SK-N-SH (cell line): ENCODE data around the gene AFAP1.

ENCODE experiments used
- CTCF ChIP-seq: fragments of 200-600 bp; sonication (generic); IDR thresholded peaks from 2 replicates; pipeline ENCODE4 v1.6.1; 2017; ENCODE audit warnings: antibody characterized with exemption, mild to moderate bottlenecking, moderate library complexity
- ELF1 ChIP-seq: IDR thresholded peaks from 2 replicates; pipeline ENCODE4 v1.4.0; 2012
- EZH2phosphoT487 ChIP-seq: fragments of 200-600 bp; sonication (generic); IDR thresholded peaks from 2 replicates; pipeline ENCODE4 v1.6.1; 2017; ENCODE audit warnings: low read depth, mixed run types, mild to moderate bottlenecking, antibody characterized with exemption, moderate library complexity, borderline replicate concordance
- FOXJ3 ChIP-seq: sonication (generic); formaldehyde crosslinking; IDR thresholded peaks from 2 replicates; pipeline ENCODE4 v1.5.1; 2020; ENCODE audit warnings: mild to moderate bottlenecking, missing genetic modification reagents
- GABPA ChIP-seq: IDR thresholded peaks from 2 replicates; pipeline ENCODE4 v1.4.0; 2012; ENCODE audit warnings: low read depth, mild to moderate bottlenecking
- GATA2 ChIP-seq: sonication (generic); formaldehyde crosslinking; IDR thresholded peaks from 2 replicates; pipeline ENCODE4 v1.5.0; 2020; ENCODE audit warnings: mild to moderate bottlenecking, missing genetic modification reagents
- IRF3 ChIP-seq: fragments of 150-350 bp; IDR thresholded peaks from 2 replicates; pipeline ENCODE4 v1.6.1; 2016; ENCODE audit warnings: mild to moderate bottlenecking, low read depth, low read length
- NFIC ChIP-seq: IDR thresholded peaks from 2 replicates; pipeline ENCODE4 v1.4.0; 2012; ENCODE audit warnings: borderline replicate concordance
- NRF1 ChIP-seq: IDR thresholded peaks from 2 replicates; pipeline ENCODE4 v1.6.1; 2012; ENCODE audit warnings: low read depth, mild to moderate bottlenecking, low read length
- PBX3 ChIP-seq: IDR thresholded peaks from 2 replicates; pipeline ENCODE4; 2012
- REST ChIP-seq: IDR thresholded peaks from 2 replicates; pipeline ENCODE4 v1.6.1; 2012; ENCODE audit warnings: mild to moderate bottlenecking, low read depth, low read length, moderate library complexity
- SMC3 ChIP-seq: IDR thresholded peaks from 2 replicates; pipeline ENCODE4 v1.6.1; 2012; ENCODE audit warnings: low read depth, low read length, improper control_type of control experiment
- TAF1 ChIP-seq: IDR thresholded peaks from 2 replicates; pipeline ENCODE4 v1.6.1; 2012; ENCODE audit warnings: low read depth, mild to moderate bottlenecking, low read length, moderate library complexity, borderline replicate concordance
- ZBTB33 ChIP-seq: IDR thresholded peaks from 2 replicates; pipeline ENCODE4 v1.4.0; 2012; ENCODE audit warnings: low read depth, borderline replicate concordance

GRCh38 chr4:7803371-7803770 is 136.3 kb downstream of the AFAP1 start:
- TF ChIP-seq CTCF (no peak), GATA2 (CRISPR knock-in tag) (no peak), ELF1 (no peak), IRF3 (no peak), EZH2phosphoT487 (no peak), FOXJ3 (no peak), REST (no peak), TAF1 (no peak), PBX3 (no peak), ZBTB33 (no peak), NRF1 (no peak), SMC3 (no peak), NFIC (no peak), GABPA (no peak)
